Liver (tissue), 3 donors: ENCODE data around the gene UBD.

Experiments used
- GABPA ChIP-seq, 2 donors: IDR thresholded peaks in 1 of 2; conservative IDR thresholded peaks in 1 of 2; 2 replicates each; pipeline ENCODE4 v1.6.1; 2016; ENCODE audit warnings: antibody characterized with exemption in 2 of 2, mild to moderate bottlenecking in 1 of 2, moderate library complexity in 1 of 2
- HNF4A ChIP-seq, 2 donors: conservative IDR thresholded peaks; 2 replicates each; pipeline ENCODE4 v1.6.1; 2016; ENCODE audit warnings: antibody characterized with exemption in 2 of 2, mild to moderate bottlenecking in 2 of 2
- JUND ChIP-seq, 2 donors: IDR thresholded peaks; 2 replicates each; pipeline ENCODE4 v1.6.1; 2016; ENCODE audit warnings: antibody characterized with exemption in 2 of 2
- MAX ChIP-seq: IDR thresholded peaks from 2 replicates; pipeline ENCODE4 v1.6.1; 2016; ENCODE audit warnings: antibody characterized with exemption
- REST ChIP-seq: IDR thresholded peaks from 2 replicates; pipeline ENCODE4 v1.6.1; 2016; ENCODE audit warnings: antibody characterized with exemption, mild to moderate bottlenecking
- RXRA ChIP-seq, 2 donors: IDR thresholded peaks; 2 replicates each; pipeline ENCODE4 v1.6.1; 2017 to 2018; ENCODE audit warnings: antibody characterized with exemption in 2 of 2, mild to moderate bottlenecking in 1 of 2
- SP1 ChIP-seq: IDR thresholded peaks from 2 replicates; pipeline ENCODE4 v1.6.1; 2018; ENCODE audit warnings: antibody characterized with exemption, mild to moderate bottlenecking
- TAF1 ChIP-seq: conservative IDR thresholded peaks from 2 replicates; pipeline ENCODE4 v1.6.1; 2016; ENCODE audit warnings: antibody characterized with exemption, mild to moderate bottlenecking
- TF ChIP-seq, protein P1 (sequence below): fragments of 150-350 bp; IDR thresholded peaks from 2 replicates; pipeline ENCODE4 v1.5.1; 2017; ENCODE audit warnings: improper control_type of control experiment, low read depth, low read length; ENCODE audit not compliant: missing input control
- donor health status: healthy.
- donor health status: healthy.

- TF ChIP-seq, protein P1, sequence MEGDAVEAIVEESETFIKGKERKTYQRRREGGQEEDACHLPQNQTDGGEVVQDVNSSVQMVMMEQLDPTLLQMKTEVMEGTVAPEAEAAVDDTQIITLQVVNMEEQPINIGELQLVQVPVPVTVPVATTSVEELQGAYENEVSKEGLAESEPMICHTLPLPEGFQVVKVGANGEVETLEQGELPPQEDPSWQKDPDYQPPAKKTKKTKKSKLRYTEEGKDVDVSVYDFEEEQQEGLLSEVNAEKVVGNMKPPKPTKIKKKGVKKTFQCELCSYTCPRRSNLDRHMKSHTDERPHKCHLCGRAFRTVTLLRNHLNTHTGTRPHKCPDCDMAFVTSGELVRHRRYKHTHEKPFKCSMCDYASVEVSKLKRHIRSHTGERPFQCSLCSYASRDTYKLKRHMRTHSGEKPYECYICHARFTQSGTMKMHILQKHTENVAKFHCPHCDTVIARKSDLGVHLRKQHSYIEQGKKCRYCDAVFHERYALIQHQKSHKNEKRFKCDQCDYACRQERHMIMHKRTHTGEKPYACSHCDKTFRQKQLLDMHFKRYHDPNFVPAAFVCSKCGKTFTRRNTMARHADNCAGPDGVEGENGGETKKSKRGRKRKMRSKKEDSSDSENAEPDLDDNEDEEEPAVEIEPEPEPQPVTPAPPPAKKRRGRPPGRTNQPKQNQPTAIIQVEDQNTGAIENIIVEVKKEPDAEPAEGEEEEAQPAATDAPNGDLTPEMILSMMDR, result no peak
- TF ChIP-seq REST, result no peak
- TF ChIP-seq SP1, result no peak
- TF ChIP-seq GABPA (IDR thresholded peaks at IDR 0.05 in 1 of 2, conservative IDR thresholded peaks at IDR 0.05 in 1 of 2), result no peak
- no peak for TF ChIP-seq TAF1
- TF ChIP-seq HNF4A (conservative IDR thresholded peaks at IDR 0.05), result no peak
- TF ChIP-seq RXRA (IDR thresholded peaks at IDR 0.05), result no peak
- no peak for TF ChIP-seq MAX
- TF ChIP-seq JUND (IDR thresholded peaks at IDR 0.05), result no peak
Observed at GRCh38 chr6:29603930-29604329, 44.4 kb upstream of the UBD start.
